GM11168 (cell line): ENCODE measurements around the gene PSPH.

Experiments
- in situ Hi-C: fragments of 300-500 bp; cut with MboI; formaldehyde crosslinking; loops from one replicate; pipeline ENCODE4 v1.12.0; 2022; ENCODE audit warnings: low sequenced_read_pairs; ENCODE audit not compliant: unreplicated experiment

Gene PSPH

GRCh38 chr7:55962014-55962413 lies 89.2 kb downstream of the PSPH start:
- in situ Hi-C loops, result loop anchor here (10.0 kb wide), 1 partner anchor 317 kb away; no protein-coding TSS in a partner anchor
